Neural progenitor cell (in vitro differentiated cells): Measurements from ENCODE around the gene CYB561. TPM values are rescaled to one million over a fixed set of nuclear protein-coding genes. Genes with fewer than 3 reads are reported as not detected.
"Not testable (repeated sequence)": the region's sequence is repeated elsewhere in the genome, so short reads cannot be mapped to it uniquely, and the experiment has no call there.

Source experiments
- DNase-seq: peaks from one replicate; pipeline ENCODE4 v3.0.0-alpha.2; 2016; ENCODE audit warnings: low spot score
- H2AFZ ChIP-seq: fragments of 200-600 bp; sonication (generic); replicated peaks from 2 replicates; pipeline ENCODE4 v1.6.1; 2016; ENCODE audit warnings: antibody characterized with exemption
- H3F3A ChIP-seq: fragments of 200-600 bp; sonication (generic); 2 replicates; pipeline ENCODE4 v1.6.1; 2016; ENCODE audit warnings: antibody characterized with exemption, low read depth
- H3K27ac ChIP-seq: fragments of 200-600 bp; sonication (generic); 2 replicates; pipeline ENCODE4 v1.5.1; 2016; ENCODE audit warnings: mild to moderate bottlenecking
- H3K27me3 ChIP-seq: fragments of 200-600 bp; sonication (generic); 2 replicates; pipeline ENCODE4 v1.6.1; 2016; ENCODE audit warnings: mild to moderate bottlenecking, moderate library complexity
- H3K36me3 ChIP-seq: fragments of 200-600 bp; sonication (generic); 2 replicates; pipeline ENCODE4 v1.5.1; 2016
- H3K4me1 ChIP-seq: fragments of 200-600 bp; sonication (generic); 2 replicates; pipeline ENCODE4 v1.6.1; 2016; ENCODE audit warnings: mixed run types
- H3K4me2 ChIP-seq: fragments of 200-600 bp; sonication (generic); 2 replicates; pipeline ENCODE4 v1.6.1; 2016
- H3K4me3 ChIP-seq: fragments of 200-600 bp; sonication (generic); 2 replicates; pipeline ENCODE4 v1.5.1; 2016
- H3K79me2 ChIP-seq: fragments of 200-600 bp; sonication (generic); 2 replicates; pipeline ENCODE4 v1.6.1; 2016; ENCODE audit warnings: low read depth
- H3K9ac ChIP-seq: fragments of 200-600 bp; sonication (generic); 2 replicates; pipeline ENCODE4 v1.6.1; 2016
- H3K9me3 ChIP-seq: fragments of 200-600 bp; sonication (generic); 2 replicates; pipeline ENCODE4 v1.5.1; 2016; ENCODE audit warnings: low read depth
- H4K20me1 ChIP-seq: fragments of 200-600 bp; sonication (generic); 2 replicates; pipeline ENCODE4 v1.6.1; 2016; ENCODE audit warnings: low read depth
- H3K27ac Mint-ChIP-seq: 3 replicates; pipeline ENCODE4 v1.8.0; 2021; ENCODE audit warnings: mixed read lengths
- H3K27me3 Mint-ChIP-seq: 2 replicates; pipeline ENCODE4 v1.8.0; 2022; ENCODE audit warnings: low read depth, mild to moderate bottlenecking, inconsistent platforms, moderate library complexity, mixed read lengths; ENCODE audit not compliant: insufficient read depth
- H3K36me3 Mint-ChIP-seq: 3 replicates; pipeline ENCODE4 v1.8.0; 2021; ENCODE audit warnings: mixed read lengths
- H3K4me1 Mint-ChIP-seq: 3 replicates; pipeline ENCODE4 v1.8.0; 2021; ENCODE audit warnings: mixed read lengths
- H3K4me3 Mint-ChIP-seq: 3 replicates; pipeline ENCODE4 v1.8.0; 2021; ENCODE audit warnings: mild to moderate bottlenecking, moderate library complexity, mixed read lengths
- H3K9me3 Mint-ChIP-seq: 3 replicates; pipeline ENCODE4 v1.8.0; 2020; ENCODE audit warnings: mixed read lengths
- CTCF ChIP-seq: fragments of 200-600 bp; sonication (generic); IDR thresholded peaks from 2 replicates; pipeline ENCODE4 v1.5.1; 2017; ENCODE audit warnings: antibody characterized with exemption, mild to moderate bottlenecking
- EZH2 ChIP-seq: fragments of 200-600 bp; sonication (generic); IDR thresholded peaks from 2 replicates; pipeline ENCODE4 v1.6.1; 2017; ENCODE audit warnings: antibody characterized with exemption, mild to moderate bottlenecking, moderate library complexity
- EZH2phosphoT487 ChIP-seq: fragments of 200-600 bp; sonication (generic); IDR thresholded peaks from 2 replicates; pipeline ENCODE4 v1.6.1; 2017; ENCODE audit warnings: antibody characterized with exemption
- total RNA-seq: library from RNA; depleted of rRNA; stranded (reverse); fragments of >200 nt; gene quantifications from 2 replicates; pipeline ENCODE4 v1.2.3, GENCODE V29; 2015; ENCODE audit warnings: low replicate concordance

The CYB561 gene
- total RNA-seq, 1 donor from 2014 or later: 4.2 TPM

DNA sequence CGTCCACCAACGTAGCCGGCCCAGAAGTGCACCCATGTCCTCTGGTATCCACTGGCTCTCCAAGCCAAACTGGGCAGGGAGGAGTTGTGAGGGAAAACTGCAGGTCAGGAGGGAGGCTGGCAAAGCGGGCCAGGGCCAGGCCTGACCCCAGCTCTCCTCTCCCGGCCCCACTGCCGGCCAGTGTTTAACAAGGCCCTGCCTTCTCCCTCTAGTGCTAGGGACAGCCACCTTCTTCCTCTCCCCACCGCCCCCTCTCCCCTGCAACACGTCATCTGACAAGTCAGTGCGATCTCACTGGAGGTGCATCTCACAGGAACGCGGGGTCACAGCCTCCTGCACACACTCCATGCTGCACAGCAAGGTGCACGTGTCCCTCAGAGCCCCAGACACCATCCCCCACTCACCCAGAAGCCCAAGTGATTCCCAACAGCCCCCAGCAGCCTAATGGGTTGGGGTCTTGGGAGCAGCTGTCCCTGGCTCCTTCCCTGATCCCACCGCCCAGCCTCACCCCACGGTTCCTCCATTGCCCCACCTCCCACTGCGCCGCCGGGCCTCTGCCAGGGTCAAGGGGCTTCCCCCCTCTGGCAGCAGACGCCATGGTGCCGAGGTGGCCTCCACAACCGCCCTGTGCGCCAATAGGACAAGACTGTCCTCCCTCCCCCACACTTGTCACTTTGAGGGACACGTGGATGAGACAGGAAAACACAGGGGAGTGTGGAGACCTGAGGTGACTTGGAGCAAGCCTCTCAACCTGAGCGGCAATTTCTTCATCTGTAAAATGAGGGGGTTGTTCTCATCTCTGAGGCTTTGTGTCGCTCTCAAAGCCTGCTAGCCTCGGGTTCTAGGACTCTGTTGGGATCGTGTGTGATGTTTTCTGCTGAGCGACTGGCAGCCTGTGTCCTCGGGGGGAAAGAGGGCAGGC lies 29.6 kb upstream of the CYB561 start:
- H3K27ac Mint-ChIP-seq: no peak overlapping the region
- H3K4me3 ChIP-seq: peak overlapping the region; percentile 71
- H3K79me2 ChIP-seq: no peaks in the 10 kb centered on the region
- no peaks in the 10 kb centered on the region for H3K36me3 ChIP-seq
- H2AFZ ChIP-seq: peak overlapping the region; percentile 87
- no peak overlapping the region for H3K27ac ChIP-seq
- H3K36me3 Mint-ChIP-seq: no peaks in the 10 kb centered on the region
- peaks cover 63% of the 10 kb centered on the region for H3K27me3 ChIP-seq
- H3K9me3 Mint-ChIP-seq: no peaks in the 10 kb centered on the region
- TF ChIP-seq EZH2phosphoT487 (no peak), CTCF (no peak), EZH2 (no peak)
- peaks cover 7% of the 10 kb centered on the region for H3K4me1 ChIP-seq
- H3F3A ChIP-seq: peaks cover 7% of the 10 kb centered on the region
- H3K4me2 ChIP-seq: peak overlapping the region; percentile 99
- H3K4me3 Mint-ChIP-seq: peak overlapping the region; percentile 82
- peaks cover 12% of the 10 kb centered on the region for H4K20me1 ChIP-seq
- H3K4me1 Mint-ChIP-seq: peaks cover 13% of the 10 kb centered on the region
- no peaks in the 10 kb centered on the region for H3K9me3 ChIP-seq
- DNase-seq: no peak
- no peak overlapping the region for H3K9ac ChIP-seq
- peaks cover 41% of the 10 kb centered on the region for H3K27me3 Mint-ChIP-seq

GRCh38 chr17:63474586-63475460 lies 28.7 kb upstream of the CYB561 start:
- Histone ChIP-seq H3K9ac (no peak overlapping the region), H3K36me3 (no peaks in the 10 kb centered on the region), H3K9me3 (no peaks in the 10 kb centered on the region), H3K27me3 (peaks cover 63% of the 10 kb centered on the region), H3K79me2 (no peaks in the 10 kb centered on the region), H4K20me1 (peaks cover 12% of the 10 kb centered on the region), H3K4me1 (peaks cover 7% of the 10 kb centered on the region), H3K4me3 (no peak overlapping the region), H3K4me2 (no peak overlapping the region), H3K27ac (no peak overlapping the region), H3F3A (peaks cover 7% of the 10 kb centered on the region), H2AFZ (no peak overlapping the region)
- Mint-ChIP-seq H3K4me3 (peak overlapping the region; percentile 82), H3K27me3 (peaks cover 41% of the 10 kb centered on the region), H3K4me1 (peaks cover 13% of the 10 kb centered on the region), H3K36me3 (no peaks in the 10 kb centered on the region), H3K27ac (no peak overlapping the region), H3K9me3 (no peaks in the 10 kb centered on the region)
- no peak for TF ChIP-seq EZH2phosphoT487
- TF ChIP-seq CTCF: no peak
- TF ChIP-seq EZH2: no peak
- DNase-seq: no peak

DNA sequence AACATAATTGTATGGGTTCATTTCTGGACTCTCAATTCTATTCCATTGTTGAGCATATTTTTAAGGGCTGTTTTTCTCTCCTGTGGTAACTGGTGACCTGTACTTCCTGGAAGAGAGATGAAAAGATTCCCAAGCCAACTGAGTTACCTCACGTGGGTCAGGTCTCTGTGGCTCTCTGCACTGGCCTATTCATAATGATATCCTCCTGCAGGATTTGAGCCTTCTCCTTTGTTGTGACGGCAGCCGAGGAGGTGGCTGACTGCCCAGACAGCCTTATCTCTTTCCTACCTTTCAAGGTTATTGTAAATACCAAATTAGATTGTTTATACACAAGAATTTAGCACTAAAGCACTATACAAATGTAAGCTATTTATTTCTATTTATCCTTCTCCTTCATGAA lies 28.1 kb upstream of the CYB561 start:
- H2AFZ ChIP-seq: no peak overlapping the region
- Mint-ChIP-seq H3K4me1 (peaks cover 13% of the 10 kb centered on the region), H3K4me3 (no peak overlapping the region), H3K27ac (no peak overlapping the region), H3K27me3 (peaks cover 41% of the 10 kb centered on the region), H3K36me3 (no peaks in the 10 kb centered on the region), H3K9me3 (no peaks in the 10 kb centered on the region)
- peaks cover 12% of the 10 kb centered on the region for H4K20me1 ChIP-seq
- no peak overlapping the region for H3K4me3 ChIP-seq
- no peak for TF ChIP-seq EZH2
- no peak for TF ChIP-seq CTCF
- no peak overlapping the region for H3K27ac ChIP-seq
- H3K9me3 ChIP-seq: no peaks in the 10 kb centered on the region
- H3K4me2 ChIP-seq: no peak overlapping the region
- peaks cover 59% of the 10 kb centered on the region for H3K27me3 ChIP-seq
- no peak overlapping the region for H3K9ac ChIP-seq
- H3K36me3 ChIP-seq: no peaks in the 10 kb centered on the region
- DNase-seq: no peak
- no peaks in the 10 kb centered on the region for H3K79me2 ChIP-seq
- H3F3A ChIP-seq: peaks cover 7% of the 10 kb centered on the region
- peaks cover 7% of the 10 kb centered on the region for H3K4me1 ChIP-seq

DNA sequence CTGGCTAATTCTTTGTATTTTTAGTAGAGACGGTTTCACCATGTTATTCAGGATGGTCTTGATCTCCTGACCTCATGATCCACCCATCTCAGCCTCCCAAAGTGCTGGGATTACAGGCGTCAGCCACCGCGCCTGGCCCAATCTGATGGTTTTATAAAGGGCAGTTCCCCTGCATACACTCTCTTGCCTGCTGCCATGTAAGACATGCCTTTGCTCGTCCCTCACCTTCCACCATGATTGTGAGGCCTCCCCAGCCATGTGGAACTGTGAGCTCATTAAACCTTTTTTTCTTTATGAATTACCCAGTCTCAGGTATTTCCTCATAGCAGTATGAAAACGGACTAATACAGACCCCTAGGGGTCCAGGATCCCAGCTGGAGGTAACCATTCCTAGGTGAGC lies 22.0 kb upstream of the CYB561 start:
- not testable (repeated sequence) for H3K4me3 Mint-ChIP-seq, H3K4me2 ChIP-seq, H3K4me3 ChIP-seq, DNase-seq, H3K9me3 ChIP-seq, H3K9me3 Mint-ChIP-seq, H3K4me1 ChIP-seq, H2AFZ ChIP-seq, H3K4me1 Mint-ChIP-seq, H3K9ac ChIP-seq, H3K27ac ChIP-seq, H3K27me3 Mint-ChIP-seq, H4K20me1 ChIP-seq, H3K36me3 ChIP-seq, H3K27me3 ChIP-seq, H3K36me3 Mint-ChIP-seq, H3K79me2 ChIP-seq, H3K27ac Mint-ChIP-seq
- H3F3A ChIP-seq: peaks cover 13% of the 10 kb centered on the region
